Peyer's patch (tissue), 4 donors: ENCODE data around the gene CDKAL1.

Source experiments
- POLR2A ChIP-seq, 2 donors: fragments of 450-650 bp; IDR thresholded peaks; one replicate each; pipeline ENCODE4 v1.5.1; 2017; ENCODE audit warnings: antibody characterized with exemption in 2 of 2, mild to moderate bottlenecking in 2 of 2, moderate library complexity in 2 of 2
- TF ChIP-seq, protein P1 (sequence below), 6 experiments: fragments of 450-650 bp in 4 of 6; fragments of 200-600 bp in 2 of 6; sonication (generic) in 1 of 6; IDR thresholded peaks; one replicate each; pipeline ENCODE4 v1.5.1; 2017 to 2019; ENCODE audit warnings: antibody characterized with exemption in 6 of 6, mild to moderate bottlenecking in 3 of 6, moderate library complexity in 1 of 6

DNA sequence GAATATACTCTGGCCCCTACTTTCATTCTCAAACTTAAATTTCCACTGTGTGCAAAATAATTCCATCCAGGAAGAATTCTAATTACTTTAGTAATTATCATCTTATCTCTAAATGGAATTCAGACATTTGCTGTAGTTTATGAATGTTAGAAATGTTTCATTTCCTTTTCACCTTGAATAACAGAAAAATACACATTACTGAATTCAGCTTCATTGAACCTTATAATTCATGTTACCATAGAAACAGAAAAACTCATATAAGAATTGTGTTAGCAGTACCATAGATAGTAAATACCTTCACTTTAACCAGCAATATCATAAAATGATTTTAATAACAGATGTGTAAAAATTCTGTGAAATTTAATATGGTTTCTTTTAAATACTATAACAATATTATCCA, 514.9 kb downstream of the CDKAL1 start:
- TF ChIP-seq, protein P1, sequence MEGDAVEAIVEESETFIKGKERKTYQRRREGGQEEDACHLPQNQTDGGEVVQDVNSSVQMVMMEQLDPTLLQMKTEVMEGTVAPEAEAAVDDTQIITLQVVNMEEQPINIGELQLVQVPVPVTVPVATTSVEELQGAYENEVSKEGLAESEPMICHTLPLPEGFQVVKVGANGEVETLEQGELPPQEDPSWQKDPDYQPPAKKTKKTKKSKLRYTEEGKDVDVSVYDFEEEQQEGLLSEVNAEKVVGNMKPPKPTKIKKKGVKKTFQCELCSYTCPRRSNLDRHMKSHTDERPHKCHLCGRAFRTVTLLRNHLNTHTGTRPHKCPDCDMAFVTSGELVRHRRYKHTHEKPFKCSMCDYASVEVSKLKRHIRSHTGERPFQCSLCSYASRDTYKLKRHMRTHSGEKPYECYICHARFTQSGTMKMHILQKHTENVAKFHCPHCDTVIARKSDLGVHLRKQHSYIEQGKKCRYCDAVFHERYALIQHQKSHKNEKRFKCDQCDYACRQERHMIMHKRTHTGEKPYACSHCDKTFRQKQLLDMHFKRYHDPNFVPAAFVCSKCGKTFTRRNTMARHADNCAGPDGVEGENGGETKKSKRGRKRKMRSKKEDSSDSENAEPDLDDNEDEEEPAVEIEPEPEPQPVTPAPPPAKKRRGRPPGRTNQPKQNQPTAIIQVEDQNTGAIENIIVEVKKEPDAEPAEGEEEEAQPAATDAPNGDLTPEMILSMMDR (IDR thresholded peaks at IDR 0.05), result no peak
- TF ChIP-seq POLR2A (IDR thresholded peaks at IDR 0.05), result no peak
